HL-60 (cell line): ENCODE results near the gene GPALPP1.

Experiments
- DNase-seq, 2 experiments: peaks; one replicate each; pipeline ENCODE4 v3.0.0-alpha.2; 2010 to 2020; ENCODE audit warnings: low read depth in 1 of 2, low spot score in 1 of 2
- H3K27ac ChIP-seq: fragments of 250-450 bp; sonication (Bioruptor Pico); replicated peaks from 2 replicates; pipeline ENCODE4 v1.5.1; 2020; ENCODE audit warnings: mild to moderate bottlenecking, moderate library complexity
- H3K27me3 ChIP-seq: fragments of 250-450 bp; sonication (Bioruptor Pico); 2 replicates; pipeline ENCODE4 v1.5.1; 2021; ENCODE audit warnings: mild to moderate bottlenecking, moderate library complexity; ENCODE audit not compliant: insufficient read depth, poor library complexity, severe bottlenecking
- H3K4me3 ChIP-seq: replicated peaks from 2 replicates; pipeline ENCODE4 v1.5.1; 2011; ENCODE audit warnings: mild to moderate bottlenecking, control low read depth, low read length; ENCODE audit not compliant: insufficient read depth
- CTCF ChIP-seq: IDR thresholded peaks from one replicate; pipeline ENCODE4 v1.5.1; 2011; ENCODE audit warnings: low read length, control low read depth, inconsistent platforms; ENCODE audit not compliant: insufficient read depth
- GABPA ChIP-seq: IDR thresholded peaks from 2 replicates; pipeline ENCODE4 v1.6.1; 2012; ENCODE audit warnings: low read depth
- POLR2AphosphoS5 ChIP-seq: IDR thresholded peaks from 2 replicates; pipeline ENCODE4 v1.6.1; 2012; ENCODE audit warnings: low read depth
- REST ChIP-seq: IDR thresholded peaks from 2 replicates; pipeline ENCODE4 v1.6.1; 2012; ENCODE audit warnings: low read depth; ENCODE audit not compliant: insufficient replicate concordance
- SPI1 ChIP-seq: IDR thresholded peaks from 2 replicates; pipeline ENCODE4 v1.6.1; 2012; ENCODE audit warnings: low read depth, mild to moderate bottlenecking, borderline replicate concordance

GPALPP1 gene

GRCh38 chr13:44967704-44968433 lies 21.5 kb upstream of the GPALPP1 start:
- Histone ChIP-seq H3K27me3 (no peaks in the 10 kb centered on the region), H3K27ac (no peak overlapping the region), H3K4me3 (no peak overlapping the region)
- TF ChIP-seq POLR2AphosphoS5 (no peak), GABPA (no peak), REST (no peak), SPI1 (no peak)
- DNase-seq, result no peak

GRCh38 chr13:44968434-44968815 lies 20.9 kb upstream of the GPALPP1 start:
- H3K4me3 ChIP-seq, result no peak overlapping the region
- TF ChIP-seq GABPA (no peak), REST (no peak), SPI1 (no peak), POLR2AphosphoS5 (no peak), CTCF (no peak)
- H3K27me3 ChIP-seq, result no peaks in the 10 kb centered on the region
- DNase-seq, result no peak
- no peak overlapping the region for H3K27ac ChIP-seq

- TF ChIP-seq REST (no peak), CTCF (peak; percentile 51), POLR2AphosphoS5 (no peak)
- DNase-seq, result peak in 1 of 2 experiments; percentile 11
- Histone ChIP-seq H3K27ac (no peak overlapping the region), H3K4me3 (no peak overlapping the region), H3K27me3 (no peaks in the 10 kb centered on the region)
Observed at GRCh38 chr13:44969551-44970484, 19.5 kb upstream of the GPALPP1 start.
